Measurements from ENCODE around the gene SERGEF.

Gene SERGEF

DNA sequence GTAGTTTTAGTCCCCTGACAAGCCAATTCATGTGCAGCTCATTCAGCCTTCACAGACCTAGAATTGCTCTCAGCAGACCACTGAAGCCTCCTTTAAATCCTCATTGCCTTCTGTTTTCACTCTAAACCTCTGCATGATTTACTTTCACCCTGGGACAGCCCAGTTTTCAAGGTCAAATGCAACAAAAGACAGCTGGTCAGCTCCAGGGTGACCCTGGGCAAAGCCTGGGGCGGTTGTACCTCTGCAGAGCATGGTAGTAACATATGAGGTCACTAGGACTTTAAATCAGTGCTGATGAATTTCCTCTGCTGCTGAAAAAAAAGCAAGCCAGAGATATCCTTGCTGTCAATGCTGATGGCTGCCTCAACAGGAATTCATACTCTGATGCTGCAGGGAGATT lies 62.2 kb downstream of the SERGEF start:
- DNase-seq, result no peak

DNA sequence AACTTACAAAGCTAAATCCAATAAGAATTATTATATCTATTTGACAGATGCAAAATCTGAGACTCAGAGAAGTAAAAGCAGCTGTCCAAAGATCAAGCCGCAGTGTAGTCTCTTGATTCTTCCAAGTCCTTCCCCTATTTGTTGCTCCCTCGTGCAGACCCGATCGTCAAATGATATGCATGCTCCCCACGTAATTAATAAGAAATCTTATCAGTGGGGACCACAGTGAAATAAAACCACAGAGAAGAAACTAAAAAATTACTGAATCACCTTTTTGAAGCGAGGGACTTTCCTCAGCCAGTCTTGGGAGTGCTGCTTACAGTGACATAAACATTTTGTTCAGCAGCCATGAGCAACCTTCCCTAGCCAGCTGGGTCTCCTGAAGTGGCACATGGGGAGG lies 64.6 kb downstream of the SERGEF start:
- DNase-seq, result no peak

DNA sequence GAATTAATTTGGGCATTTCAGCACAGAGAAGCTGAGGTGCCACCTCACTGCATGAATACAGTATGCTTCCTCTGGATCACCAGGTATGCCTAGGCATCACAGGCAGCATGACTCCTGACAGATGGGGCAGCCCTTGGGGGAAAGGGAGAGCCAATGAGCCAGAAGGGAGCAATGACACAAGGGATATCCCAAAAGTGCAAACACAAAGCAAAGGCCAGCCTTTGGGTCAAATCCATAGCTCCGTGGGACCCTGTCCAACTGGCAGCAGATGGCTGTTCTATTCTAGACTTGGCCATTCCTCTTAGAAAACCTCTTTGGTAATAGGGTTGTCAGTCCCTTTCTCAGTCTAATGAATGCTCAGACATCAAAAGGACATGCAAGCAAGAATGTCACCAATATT lies 73.3 kb downstream of the SERGEF start:
- DNase-seq, result no peak

DNA sequence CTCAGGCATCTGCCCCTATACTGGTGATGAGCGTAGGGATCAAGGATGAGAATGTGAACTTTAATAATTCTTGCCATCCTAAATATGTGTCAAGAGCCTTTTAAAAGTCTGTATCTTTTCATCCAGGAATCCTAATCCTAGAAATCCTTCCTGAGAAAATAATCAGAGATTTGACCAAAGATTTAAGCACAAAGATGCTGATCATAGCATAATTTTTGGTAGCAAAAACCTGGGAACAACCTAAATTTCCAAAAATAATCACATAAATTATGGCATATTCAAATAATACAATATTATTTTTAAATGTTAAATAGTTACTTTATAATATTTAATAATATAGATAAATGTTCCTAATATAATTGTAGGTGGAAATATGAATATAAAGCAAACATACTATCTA lies 76.1 kb downstream of the SERGEF start:
- DNase-seq, result no peak

DNA sequence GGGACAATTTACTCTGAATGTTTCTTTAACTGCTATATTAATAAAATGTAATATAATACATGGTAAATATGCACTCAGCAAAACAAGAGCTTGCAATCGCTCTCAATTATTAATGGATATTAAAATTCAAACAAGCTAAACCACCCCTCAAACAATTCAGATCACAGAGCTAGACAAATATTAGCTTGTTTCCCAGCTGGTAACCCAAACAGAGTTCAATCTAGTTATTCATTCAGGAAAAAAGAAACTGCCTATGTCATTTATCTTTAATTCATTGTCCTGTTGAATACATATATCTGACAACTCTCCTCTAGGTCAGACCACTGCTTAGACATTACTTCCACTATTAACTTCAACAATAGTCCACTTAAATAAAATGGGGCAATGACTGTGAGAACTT lies 78.7 kb downstream of the SERGEF start:
- DNase-seq, result no peak

DNA sequence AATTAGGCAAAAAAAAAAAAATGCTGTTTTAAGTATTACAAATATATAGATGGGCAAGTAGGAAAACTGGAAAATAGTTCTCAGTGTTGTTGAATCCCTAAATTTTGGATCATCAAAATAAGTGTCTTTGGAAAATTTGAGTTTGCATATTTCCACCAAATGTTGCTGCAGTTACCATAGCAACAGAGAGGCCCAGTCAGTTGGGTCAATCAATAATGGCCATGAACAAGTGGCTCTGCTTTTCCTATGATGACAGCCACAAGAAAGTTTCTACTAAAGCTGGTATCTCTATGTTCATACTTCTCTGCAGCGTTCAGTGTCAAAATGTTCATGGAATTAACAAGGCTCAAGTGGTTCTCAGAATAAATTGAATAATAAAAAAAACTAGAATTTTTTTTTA lies 79.1 kb downstream of the SERGEF start:
- DNase-seq, result no peak

DNA sequence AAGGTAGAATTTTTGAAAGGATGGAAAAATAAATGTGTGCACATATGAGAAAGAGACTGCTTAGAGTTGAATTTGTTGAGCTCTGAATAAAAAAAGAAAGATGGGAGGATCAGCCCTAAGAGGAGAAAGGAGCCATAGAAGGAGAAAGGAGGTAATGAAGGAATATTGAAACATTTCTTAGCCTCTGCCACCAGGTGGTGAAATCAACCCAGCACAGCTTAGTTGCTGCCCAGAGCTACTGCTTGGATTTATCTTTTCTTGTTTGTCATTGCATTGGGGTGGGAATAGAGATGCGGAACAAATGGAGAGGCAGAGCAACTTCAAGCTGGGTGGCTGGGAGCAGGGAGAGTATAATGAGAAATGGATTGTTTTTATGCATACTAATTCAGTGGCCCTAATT lies 80.4 kb downstream of the SERGEF start:
- no peak for DNase-seq

DNA sequence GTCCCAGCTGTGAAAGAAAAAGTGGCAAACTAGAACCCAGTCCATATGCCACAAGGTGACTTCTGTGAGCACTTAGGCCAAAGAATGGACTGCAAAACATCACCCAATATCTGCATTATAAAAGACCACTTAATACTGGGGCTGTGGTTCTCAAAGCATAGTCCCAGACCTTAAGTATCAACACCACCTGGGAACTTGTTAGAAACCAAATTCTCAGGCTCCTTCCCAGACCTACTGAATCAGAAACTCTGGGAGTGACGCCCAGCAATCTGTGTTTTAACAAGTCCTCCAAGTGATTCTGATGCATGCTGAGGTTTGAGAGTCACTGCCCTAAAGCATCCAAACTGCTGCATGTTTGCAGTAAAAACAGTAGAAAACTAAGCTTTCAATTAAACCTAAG lies 81.3 kb downstream of the SERGEF start:
- DNase-seq, result no peak

DNA sequence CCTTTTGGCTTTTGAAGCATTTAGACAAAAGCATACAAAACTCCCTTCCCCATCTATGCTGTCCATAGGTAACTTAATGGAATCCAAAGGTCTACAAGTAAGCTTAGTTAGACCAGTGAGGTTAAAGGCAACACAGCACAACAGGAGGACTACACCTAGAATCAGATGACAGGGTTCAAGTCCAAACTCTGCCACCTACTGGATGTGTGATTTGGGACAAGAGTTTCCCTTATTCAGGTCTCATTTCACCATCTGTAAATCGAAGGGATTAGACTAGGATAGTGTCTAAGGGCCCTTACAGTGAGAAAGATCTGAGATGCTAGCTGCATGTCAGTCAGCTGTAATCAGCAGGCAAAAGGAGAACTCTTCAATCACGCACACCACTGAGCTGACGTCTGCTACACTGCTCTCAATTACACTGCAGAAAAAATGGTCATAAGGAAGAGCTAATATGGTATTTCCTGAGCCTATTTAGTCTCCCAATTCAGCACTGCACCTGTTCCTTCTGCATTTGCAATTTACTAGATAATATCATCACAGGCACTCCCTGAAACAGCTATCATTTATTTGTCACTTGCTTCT lies 82.2 kb downstream of the SERGEF start:
- DNase-seq, result no peak

DNA sequence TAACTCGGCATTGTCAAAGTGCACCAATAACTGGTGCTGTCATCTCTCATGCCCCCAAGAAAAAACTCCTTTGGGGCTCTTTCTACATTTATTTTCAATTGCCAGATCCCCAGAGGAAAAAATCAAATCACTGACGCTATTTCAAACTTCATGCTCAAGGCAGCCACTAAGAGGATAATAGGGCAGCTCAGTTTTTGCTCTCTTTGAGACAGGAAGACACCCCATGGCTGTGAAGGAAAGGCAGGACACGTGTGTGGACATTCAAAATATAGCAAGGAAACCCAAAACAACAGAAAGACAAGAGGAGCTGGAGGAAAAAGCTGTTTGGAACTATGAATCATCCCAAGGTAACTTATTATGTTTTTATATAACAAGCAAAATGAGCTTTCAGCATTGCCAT lies 83.7 kb downstream of the SERGEF start:
- no peak for DNase-seq

DNA sequence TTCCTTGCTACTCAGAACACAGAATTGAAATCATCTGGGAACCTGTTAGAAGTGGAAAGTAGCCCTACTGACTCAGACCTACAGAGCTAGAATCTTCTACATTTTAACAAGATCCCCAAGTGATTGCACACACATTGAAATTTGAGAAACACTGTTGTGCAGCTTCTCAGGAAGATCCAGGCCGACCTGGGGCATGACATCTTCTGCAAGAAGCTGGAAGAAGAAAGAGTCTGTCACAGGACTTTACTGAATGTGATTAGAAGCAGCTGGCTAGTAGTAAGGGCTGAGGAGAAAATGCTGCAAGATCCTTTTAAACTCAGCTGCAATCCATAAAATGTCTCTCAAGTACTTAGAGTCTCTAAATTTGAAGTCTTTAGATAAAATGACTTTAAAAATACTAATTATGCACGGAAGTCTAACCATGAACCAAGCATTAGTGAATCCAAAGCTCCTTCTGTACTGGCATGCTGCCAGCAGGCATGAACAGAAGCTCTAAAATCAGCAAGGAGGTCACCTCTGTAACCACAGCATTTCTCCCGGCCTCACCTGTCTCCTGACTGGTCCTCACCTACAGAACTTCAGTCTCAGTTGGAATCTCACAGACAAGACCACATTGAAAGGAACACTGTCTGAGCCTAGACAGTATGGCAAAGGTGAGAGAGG lies 85.0 kb downstream of the SERGEF start:
- no peak for DNase-seq

DNA sequence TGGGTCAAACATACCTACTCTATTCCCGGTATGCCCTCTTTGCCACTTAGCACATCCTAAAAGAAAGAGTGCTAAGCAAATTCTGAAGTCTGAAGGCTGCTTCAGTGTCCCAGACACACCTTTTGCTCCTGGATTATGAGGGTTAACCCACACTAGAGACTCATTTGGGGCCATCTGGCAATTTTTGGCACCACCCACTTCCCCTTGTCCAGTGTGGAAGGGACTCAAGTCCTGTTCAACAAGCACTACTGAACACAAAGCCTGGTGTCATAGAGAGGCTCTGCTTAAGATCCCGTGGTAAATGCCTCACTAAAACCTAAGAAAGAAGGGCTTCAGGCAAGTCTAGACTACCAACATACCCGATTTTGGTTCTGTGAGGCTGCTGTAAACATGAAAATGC lies 85.8 kb downstream of the SERGEF start:
- DNase-seq, result no peak

DNA sequence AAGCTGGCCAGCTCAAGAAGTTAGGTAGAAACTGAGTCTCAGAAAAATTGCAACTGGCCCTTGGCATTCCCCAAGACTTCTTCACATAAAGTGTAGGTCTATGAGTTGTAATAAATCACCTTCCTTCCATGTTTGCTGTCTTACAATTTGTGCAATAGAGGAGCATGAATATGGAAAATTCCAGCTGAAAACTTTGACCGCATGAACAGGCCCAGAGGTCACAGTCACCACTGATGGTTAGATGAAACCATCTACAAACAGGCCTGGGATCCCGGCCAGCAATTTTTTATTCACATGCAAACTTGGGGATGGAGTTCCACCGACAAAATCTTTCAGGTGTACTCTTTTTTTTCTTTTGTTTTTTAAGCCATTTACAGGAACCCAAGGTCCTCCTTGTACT lies 88.1 kb downstream of the SERGEF start:
- no peak for DNase-seq

DNA sequence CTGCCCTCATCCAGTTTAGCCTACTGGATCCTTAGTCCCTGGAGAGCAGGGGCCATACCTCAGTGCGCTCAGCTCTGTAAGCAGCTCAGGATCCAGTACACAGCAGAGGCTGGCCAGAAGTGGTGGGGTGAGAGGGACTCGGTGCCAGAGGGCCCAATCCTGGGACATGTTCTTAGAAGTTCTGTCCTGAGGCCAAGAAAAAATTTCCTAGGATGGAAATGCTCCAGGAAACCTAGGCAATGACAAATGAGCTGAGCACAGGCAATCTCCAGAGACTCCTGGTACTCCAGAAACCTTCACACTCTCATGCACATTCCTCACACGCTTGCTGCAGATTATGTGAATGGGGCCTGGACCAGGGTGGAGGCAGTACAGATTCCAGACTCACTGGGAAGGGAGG lies 89.6 kb downstream of the SERGEF start:
- no peak for DNase-seq

DNA sequence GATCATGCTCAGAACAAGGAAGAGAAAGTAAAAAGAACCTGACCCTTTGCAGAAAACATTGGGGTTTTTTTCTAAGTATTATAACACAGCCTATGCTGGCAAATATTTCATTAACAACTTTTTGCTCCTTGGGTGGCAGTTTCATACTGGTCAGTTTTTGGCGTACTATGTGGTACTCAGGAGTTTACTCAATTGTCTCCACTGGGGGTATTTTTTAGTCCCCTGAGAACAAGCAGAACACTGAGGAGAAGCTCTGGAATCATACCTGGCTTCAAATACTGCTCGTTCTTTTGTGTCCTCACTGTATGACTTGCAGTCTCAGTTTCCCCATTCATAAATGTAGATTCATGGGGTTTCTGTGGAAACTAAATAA lies 90.4 kb downstream of the SERGEF start:
- no peak for DNase-seq

DNA sequence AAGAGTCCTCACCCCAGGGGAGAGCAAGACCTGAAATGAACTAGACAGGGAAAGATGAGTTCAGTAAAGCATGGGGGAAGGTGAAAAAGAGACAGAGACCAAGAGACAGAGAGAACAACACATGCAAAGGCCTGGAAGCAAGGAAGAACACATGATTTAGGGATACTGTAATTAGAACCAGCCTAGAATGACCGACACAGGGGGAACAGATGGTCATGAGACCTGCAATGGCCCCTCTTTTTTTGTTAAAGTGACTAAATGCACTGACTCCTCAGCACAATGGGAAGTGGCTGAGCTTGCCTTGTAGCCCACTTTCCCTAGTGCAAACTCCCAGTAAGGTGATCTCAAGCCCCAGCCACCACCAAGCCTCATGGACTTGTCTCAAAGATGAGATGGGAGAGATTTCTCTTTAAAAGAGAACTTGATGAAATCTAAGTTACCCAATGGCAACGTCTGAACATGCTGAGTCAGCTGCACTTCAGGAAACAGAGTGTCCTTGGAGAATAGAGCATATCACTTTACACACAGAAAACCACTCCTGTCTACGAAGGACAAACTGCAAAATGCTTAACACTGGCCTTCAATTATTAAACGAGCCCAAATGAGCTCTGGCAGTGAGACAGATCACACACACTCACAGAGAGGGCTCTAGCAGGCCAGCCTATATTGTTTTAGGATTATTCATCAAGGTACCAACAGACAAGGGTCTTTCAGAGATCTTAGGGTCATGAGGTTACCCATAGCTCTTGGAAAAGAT lies 91.0 kb downstream of the SERGEF start:
- DNase-seq, result no peak

DNA sequence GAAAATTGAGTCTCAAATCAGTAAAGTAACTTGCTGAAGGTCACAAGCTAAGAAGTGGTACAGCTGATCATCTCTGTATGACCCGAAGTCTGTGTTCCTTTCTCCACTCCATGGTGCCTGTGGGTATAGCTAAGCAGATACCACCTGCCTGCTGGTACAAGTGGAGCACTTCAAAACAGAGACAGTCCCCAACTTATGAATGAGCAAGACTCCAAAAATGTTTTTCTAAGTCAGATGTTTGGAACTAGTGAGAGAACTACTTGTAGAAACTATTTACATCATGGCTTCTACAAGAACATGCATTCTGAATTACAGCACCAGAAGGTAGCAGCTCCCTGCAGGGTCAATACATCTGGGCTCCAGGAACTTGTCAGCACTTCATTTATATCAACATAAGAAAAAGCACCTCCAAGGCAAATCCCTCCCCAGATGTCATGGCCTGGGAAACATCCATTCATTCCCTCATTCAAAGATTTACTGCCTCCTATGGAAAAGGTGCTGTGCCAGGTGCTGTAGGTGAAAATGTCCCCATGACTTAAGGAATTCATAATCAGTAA lies 94.7 kb downstream of the SERGEF start:
- no peak for DNase-seq

DNA sequence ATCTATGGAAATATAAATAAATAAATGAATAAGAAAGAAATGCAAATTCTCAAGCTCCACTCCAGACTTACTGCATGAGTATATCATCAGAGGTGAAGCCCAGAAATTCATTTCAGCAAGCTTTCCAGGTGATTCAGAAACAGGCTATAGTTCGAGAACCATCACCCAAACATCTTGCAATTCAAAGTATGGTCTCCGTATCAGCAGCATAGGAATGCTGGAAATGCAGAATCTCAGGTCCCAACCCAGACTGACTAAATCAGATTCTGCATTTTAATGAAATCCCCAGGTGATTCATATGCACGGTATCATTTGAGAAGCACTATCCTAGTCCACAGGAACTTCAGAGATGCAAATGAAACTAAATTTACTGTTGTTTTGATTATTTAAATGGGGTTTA lies 95.3 kb downstream of the SERGEF start:
- no peak for DNase-seq

DNA sequence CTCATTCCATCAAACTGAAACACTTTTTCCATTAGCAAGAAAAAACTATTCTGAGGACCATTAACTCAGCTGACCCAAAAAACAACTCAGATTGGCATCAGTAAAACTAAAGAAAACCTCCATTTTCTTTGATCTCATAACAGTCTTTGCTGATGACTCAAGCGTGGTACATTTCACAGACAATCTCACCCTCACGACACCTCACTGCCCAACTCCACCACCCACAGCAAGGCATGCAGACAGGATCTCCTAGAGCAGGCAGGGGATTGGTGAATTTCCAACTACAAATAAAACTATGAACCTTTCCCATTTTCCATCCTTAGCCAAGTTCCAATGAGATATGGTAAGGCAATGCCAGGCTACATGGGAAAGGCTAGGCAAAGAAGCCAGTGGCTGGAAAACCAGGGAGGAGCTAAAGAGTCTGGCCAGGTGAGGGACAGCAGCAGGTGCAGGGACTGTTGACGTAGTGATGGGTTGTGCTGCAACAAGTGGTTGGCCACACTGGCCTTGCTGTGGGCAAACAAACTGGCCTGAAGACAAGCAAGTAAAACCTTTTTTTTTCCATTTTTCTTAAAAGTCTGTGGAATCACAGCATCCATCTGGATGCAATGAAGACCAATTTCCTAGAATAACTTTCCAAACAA lies 97.2 kb downstream of the SERGEF start:
- DNase-seq, result no peak

DNA sequence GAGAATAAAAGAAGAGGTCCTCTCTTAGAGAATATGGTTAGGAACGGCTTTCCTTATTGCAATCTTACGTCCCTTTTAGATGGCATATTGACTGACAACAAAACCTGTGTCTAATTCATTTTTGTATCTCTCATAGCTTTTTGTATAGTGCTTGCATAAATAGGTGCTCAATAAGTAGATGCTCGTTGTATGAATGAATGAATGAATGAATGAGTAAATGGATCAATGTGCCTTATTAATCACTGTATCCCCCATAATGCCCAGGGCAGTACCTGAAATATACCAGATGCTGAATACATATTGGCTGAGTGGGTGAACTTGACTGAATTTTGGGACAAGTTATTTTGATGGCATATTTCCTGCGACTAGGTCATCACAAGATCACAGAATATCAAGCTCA lies 97.9 kb downstream of the SERGEF start:
- no peak for DNase-seq

DNA sequence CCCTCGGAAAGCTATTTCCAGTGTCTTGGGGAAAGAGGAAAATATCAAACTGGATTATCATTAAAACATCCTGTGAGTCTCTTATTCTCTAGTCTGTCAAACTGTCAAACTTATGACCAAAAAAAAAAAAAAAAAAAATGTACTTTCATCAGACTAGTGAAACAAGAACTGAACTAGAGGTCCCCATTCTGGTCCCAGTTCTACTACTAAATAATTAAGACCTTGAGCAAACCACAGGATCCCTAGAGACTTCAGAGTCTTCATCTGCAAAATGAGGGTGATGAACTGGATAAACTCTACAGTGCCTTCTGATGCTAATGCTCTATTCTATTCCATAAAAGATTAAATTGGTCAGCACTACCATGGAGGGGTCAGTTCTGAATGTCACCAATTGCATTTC lies 105.8 kb downstream of the SERGEF start:
- no peak for DNase-seq

DNA sequence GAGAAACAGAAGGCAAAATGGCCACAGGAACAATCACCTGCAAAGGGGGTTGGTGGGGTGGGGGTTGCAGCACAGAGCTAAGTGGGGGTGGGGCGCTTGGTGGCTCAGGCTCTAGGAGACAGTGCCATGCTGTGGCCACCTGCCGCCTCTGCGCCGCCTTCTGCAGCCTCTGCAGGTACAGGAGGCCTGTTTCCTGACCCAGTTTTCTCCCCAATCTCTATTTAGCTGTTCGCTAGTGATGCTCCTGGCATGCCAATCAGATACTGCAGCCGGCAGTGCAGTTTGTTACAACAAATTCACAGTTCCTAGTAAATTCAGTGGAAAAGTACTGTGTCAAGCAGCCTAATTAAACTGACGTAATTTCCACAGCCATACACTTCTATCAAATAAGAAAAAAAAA lies 106.4 kb downstream of the SERGEF start:
- DNase-seq, result no peak

DNA sequence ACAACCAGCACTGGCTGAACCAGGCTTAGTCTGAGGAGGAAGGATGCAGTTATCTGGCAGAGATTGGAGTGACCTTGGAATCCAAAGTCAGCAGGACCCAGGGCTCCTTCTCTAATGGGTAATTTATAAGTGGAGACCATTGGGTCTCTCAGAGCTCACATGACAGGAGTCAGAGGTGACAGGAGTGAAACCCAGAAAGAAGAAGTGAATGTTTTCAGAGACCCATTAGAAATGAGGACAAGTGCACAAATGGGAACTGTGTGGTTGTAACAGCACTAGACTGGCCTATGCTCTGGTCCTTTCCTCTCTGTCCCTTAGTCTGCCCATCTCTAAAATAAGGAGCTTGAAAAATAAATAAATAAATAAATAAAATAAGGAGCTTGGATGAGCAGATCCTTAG lies 107.4 kb downstream of the SERGEF start:
- DNase-seq, result no peak

DNA sequence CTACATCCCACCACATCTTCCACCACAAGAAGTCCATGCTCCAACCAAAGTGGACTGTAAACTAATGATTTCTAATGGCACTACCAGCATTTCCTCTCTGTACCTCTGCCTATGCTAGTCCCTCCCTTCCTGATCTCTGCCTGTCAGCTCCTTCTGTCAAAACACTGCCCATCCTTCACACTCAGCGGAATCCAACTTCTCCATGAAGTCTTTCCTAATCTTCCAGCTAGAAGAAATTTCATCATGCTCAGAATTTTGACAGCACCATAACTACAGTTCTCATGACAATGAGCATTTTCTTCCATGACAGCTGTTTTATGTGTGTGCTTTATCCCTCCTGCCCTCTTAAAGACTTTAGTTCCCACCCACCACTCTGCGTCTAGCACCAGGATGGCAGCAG lies 111.4 kb downstream of the SERGEF start:
- DNase-seq, result no peak
